Measurements from ENCODE around the gene PAM16. TPM values are rescaled to one million over a fixed set of nuclear protein-coding genes. Genes with fewer than 3 reads are reported as not detected.

The PAM16 gene
- total RNA-seq, 4 donors from 2014 or later: 26.5 to 40.5 (median 29.2) TPM

GRCh38 chr16:4340443-4340842, 10.7 kb downstream of the PAM16 start:
- H3K4me3 ChIP-seq: no peak overlapping the region
- no peaks in the 10 kb centered on the region for H3K9me3 ChIP-seq
- in situ Hi-C loops (cut with MboI; ENCODE audit: low pct_ligation_motif_present in 1 of 4, low pct_unique_long_range_greater_than_20kb in 1 of 4, low sequenced_read_pairs in 3 of 4): loop anchor here in 1 of 4 donors (25.0 kb wide), 1 partner anchor 153 kb away; no protein-coding TSS in a partner anchor
- H3K27ac ChIP-seq: no peak overlapping the region
- peaks cover 0 to 5% (median 0%) of the 10 kb centered on the region in 4 donors for H3K4me1 ChIP-seq
- no peaks in the 10 kb centered on the region for H3K36me3 ChIP-seq
- no peak for TF ChIP-seq CTCF (IDR thresholded peaks at IDR 0.05)
- TF ChIP-seq EP300 (IDR thresholded peaks at IDR 0.05; ENCODE audit: low read depth): no peak
- no peak for TF ChIP-seq POLR2A (IDR thresholded peaks at IDR 0.05)
- TF ChIP-seq POLR2AphosphoS5 (IDR thresholded peaks at IDR 0.05): no peak
- DNase-seq: no peak
- intact Hi-C loops (cut with DNase I; ENCODE audit: low total_unique reads): loop anchor here (5.0 kb wide), 1 partner anchor 1518 kb away; no protein-coding TSS in a partner anchor
- 71% methylated on average over 4 of the region's 6 CpGs; no CpG with 5 or more reads in 1 of the 2 donors for WGBS, 2 donors (ENCODE audit: low coverage in 1 of 2)
- H3K27me3 ChIP-seq: no peaks in the 10 kb centered on the region

- DNase-seq: no peak
- no peaks in the 10 kb centered on the region for H3K27me3 ChIP-seq
- WGBS, 2 donors (ENCODE audit: low coverage in 1 of 2): 56% methylated on average over 13 of the region's 14 CpGs; no CpG with 5 or more reads in 1 of the 2 donors
Observed at GRCh38 chr16:4339909-4340308, 11.2 kb downstream of the PAM16 start.

GRCh38 chr16:4339455-4339854, 11.7 kb downstream of the PAM16 start:
- H3K27me3 ChIP-seq: no peaks in the 10 kb centered on the region
- DNase-seq: no peak
- H3K36me3 ChIP-seq: no peaks in the 10 kb centered on the region
- no peaks in the 10 kb centered on the region for H3K9me3 ChIP-seq
- in situ Hi-C loops (cut with MboI; ENCODE audit: low pct_ligation_motif_present in 1 of 4, low pct_unique_long_range_greater_than_20kb in 1 of 4, low sequenced_read_pairs in 3 of 4) (loop anchor here in 1 of 4 donors (25.0 kb wide), 1 partner anchor 152 kb away; no protein-coding TSS in a partner anchor), intact Hi-C loops (cut with DNase I; ENCODE audit: low total_unique reads) (loop anchor here (10.0 kb wide), 1 partner anchor 135 kb away; no protein-coding TSS in a partner anchor)
- H3K4me1 ChIP-seq: peaks cover 0 to 5% (median 0%) of the 10 kb centered on the region in 4 donors
- 43 to 69% methylated on average over 4 to 10 of the region's 10 CpGs for WGBS, 2 donors (ENCODE audit: low coverage in 1 of 2)
- TF ChIP-seq EP300 (IDR thresholded peaks at IDR 0.05; ENCODE audit: low read depth) (no peak), CTCF (IDR thresholded peaks at IDR 0.05) (no peak), POLR2A (IDR thresholded peaks at IDR 0.05) (no peak), POLR2AphosphoS5 (IDR thresholded peaks at IDR 0.05) (no peak)
- H3K4me3 ChIP-seq: no peak overlapping the region
- no peak overlapping the region for H3K27ac ChIP-seq

More at GRCh38 chr16:4339909-4340308, 11.2 kb downstream of the PAM16 start:
- intact Hi-C loops (cut with DNase I; ENCODE audit: low total_unique reads): loop anchor here (5.0 to 10.0 kb wide), 2 partner anchors 135 to 1518 kb away; no protein-coding TSS in a partner anchor
- Histone ChIP-seq H3K4me1 (peaks cover 0 to 5% (median 0%) of the 10 kb centered on the region in 4 donors), H3K4me3 (no peak overlapping the region), H3K36me3 (no peaks in the 10 kb centered on the region), H3K27ac (no peak overlapping the region), H3K9me3 (no peaks in the 10 kb centered on the region)
- no peak for TF ChIP-seq CTCF (IDR thresholded peaks at IDR 0.05)
- TF ChIP-seq POLR2AphosphoS5 (IDR thresholded peaks at IDR 0.05): no peak
- TF ChIP-seq POLR2A (IDR thresholded peaks at IDR 0.05): no peak
- no peak for TF ChIP-seq EP300 (IDR thresholded peaks at IDR 0.05; ENCODE audit: low read depth)
- in situ Hi-C loops (cut with MboI; ENCODE audit: low pct_ligation_motif_present in 1 of 4, low pct_unique_long_range_greater_than_20kb in 1 of 4, low sequenced_read_pairs in 3 of 4): loop anchor here in 1 of 4 donors (25.0 kb wide), 1 partner anchor 153 kb away; no protein-coding TSS in a partner anchor

- DNase-seq: no peak
- no peaks in the 10 kb centered on the region for H3K9me3 ChIP-seq
- no peaks in the 10 kb centered on the region for H3K27me3 ChIP-seq
- H3K36me3 ChIP-seq: no peaks in the 10 kb centered on the region
- peaks cover 0 to 5% (median 0%) of the 10 kb centered on the region in 4 donors for H3K4me1 ChIP-seq
- no peak overlapping the region for H3K27ac ChIP-seq
- TF ChIP-seq POLR2AphosphoS5 (IDR thresholded peaks at IDR 0.05) (no peak), CTCF (IDR thresholded peaks at IDR 0.05) (no peak), EP300 (IDR thresholded peaks at IDR 0.05; ENCODE audit: low read depth) (no peak), POLR2A (IDR thresholded peaks at IDR 0.05) (no peak)
- in situ Hi-C loops (cut with MboI; ENCODE audit: low pct_ligation_motif_present in 1 of 4, low pct_unique_long_range_greater_than_20kb in 1 of 4, low sequenced_read_pairs in 3 of 4) (loop anchor here in 1 of 4 donors (25.0 kb wide), 1 partner anchor 152 kb away; no protein-coding TSS in a partner anchor), intact Hi-C loops (cut with DNase I; ENCODE audit: low total_unique reads) (loop anchor here (10.0 kb wide), 1 partner anchor 134 kb away; no protein-coding TSS in a partner anchor)
- 83% methylated on average over 10 of the region's 10 CpGs; no CpG with 5 or more reads in 1 of the 2 donors for WGBS, 2 donors (ENCODE audit: low coverage in 1 of 2)
- no peak overlapping the region for H3K4me3 ChIP-seq
Observed at GRCh38 chr16:4338712-4339299, 12.3 kb downstream of the PAM16 start.
